Left lung (tissue), 10 donors: ENCODE data around the gene HIBADH. TPM values are rescaled to one million over a fixed set of nuclear protein-coding genes. Genes with fewer than 3 reads are reported as not detected.

ENCODE experiments used
- ATAC-seq: fragments of 200-7000 bp; cut with Tn5 transposase; one replicate; pipeline ENCODE4 v1.9.1; 2020; ENCODE audit warnings: moderate library complexity
- DNase-seq, 4 donors: peaks; one replicate each; pipeline ENCODE4 v3.0.0-alpha.2; 2013 to 2020
- H3K27ac ChIP-seq, 2 donors: fragments of 200-600 bp; sonication (generic) in 1 of 2; one replicate each; pipeline versions ENCODE4 v1.5.0 to v1.8.0; 2020 to 2021
- H3K27me3 ChIP-seq, 2 donors: fragments of 200-600 bp; sonication (generic) in 1 of 2; one replicate each; pipeline versions ENCODE4 v1.5.0 to v1.8.0; 2020 to 2021
- H3K36me3 ChIP-seq, 2 donors: fragments of 200-600 bp; sonication (generic) in 1 of 2; one replicate each; pipeline versions ENCODE4 v1.5.0 to v1.8.0; 2020 to 2021
- H3K4me1 ChIP-seq, 2 donors: fragments of 200-600 bp; one replicate each; pipeline ENCODE4 v1.8.0; 2021
- H3K4me3 ChIP-seq, 2 donors: fragments of 200-600 bp; sonication (generic) in 1 of 2; one replicate each; pipeline versions ENCODE4 v1.5.0 to v1.8.0; 2020 to 2021; ENCODE audit warnings: mild to moderate bottlenecking in 1 of 2
- H3K9me3 ChIP-seq, 2 donors: fragments of 200-600 bp; sonication (generic) in 1 of 2; one replicate each; pipeline versions ENCODE4 v1.5.0 to v1.8.0; 2020 to 2021
- intact Hi-C, 2 donors: fragments of 100-400 bp; cut with DNase I; formaldehyde crosslinking; loops; one replicate each; pipeline versions ENCODE4 v1.11.2 to v1.14.2; 2022
- polyA plus RNA-seq, 6 donors: library from polyadenylated mRNA; unstranded; fragments of 120-200 nt; gene quantifications; one replicate each; pipeline ENCODE4 v1.2.1, GENCODE V29; 2013; ENCODE audit not compliant: insufficient read length in 6 of 6
- total RNA-seq, 2 donors: library from RNA; stranded (reverse); fragmentation: NEBNext Ultra II Directional; extraction: Animal tissue kit (Norgen Biotek cat#: 25700); gene quantifications; one replicate each; pipeline ENCODE4 v1.2.1, GENCODE V29; 2021
- TF ChIP-seq, protein P1 (sequence below), 2 donors: fragments of 200-600 bp; sonication (generic) in 1 of 2; IDR thresholded peaks; one replicate each; pipeline versions ENCODE4 v1.5.0 to v1.8.0; 2021; ENCODE audit warnings: antibody characterized with exemption in 2 of 2
- donor health status: DM: no; HTN: yes; CAD: no.
- donor health status: DM: no; HTN: no; CAD: no.

HIBADH gene
- total and polyA plus RNA-seq, 8 donors: 20.8 to 63.3 (median 49.4) TPM

GRCh38 chr7:27614095-27614494 lies 48.6 kb downstream of the HIBADH start:
- Histone ChIP-seq H3K36me3 (peaks cover 0 to 6% of the 10 kb centered on the region in 2 donors), H3K9me3 (peaks cover 2 to 8% of the 10 kb centered on the region in 2 donors), H3K27me3 (no peaks in the 10 kb centered on the region), H3K27ac (no peak overlapping the region), H3K4me3 (no peak overlapping the region), H3K4me1 (peaks cover 0 to 4% of the 10 kb centered on the region in 2 donors)
- ATAC-seq (no peak), DNase-seq (no peak)
- intact Hi-C loops: no loop called here
- TF ChIP-seq, protein P1, sequence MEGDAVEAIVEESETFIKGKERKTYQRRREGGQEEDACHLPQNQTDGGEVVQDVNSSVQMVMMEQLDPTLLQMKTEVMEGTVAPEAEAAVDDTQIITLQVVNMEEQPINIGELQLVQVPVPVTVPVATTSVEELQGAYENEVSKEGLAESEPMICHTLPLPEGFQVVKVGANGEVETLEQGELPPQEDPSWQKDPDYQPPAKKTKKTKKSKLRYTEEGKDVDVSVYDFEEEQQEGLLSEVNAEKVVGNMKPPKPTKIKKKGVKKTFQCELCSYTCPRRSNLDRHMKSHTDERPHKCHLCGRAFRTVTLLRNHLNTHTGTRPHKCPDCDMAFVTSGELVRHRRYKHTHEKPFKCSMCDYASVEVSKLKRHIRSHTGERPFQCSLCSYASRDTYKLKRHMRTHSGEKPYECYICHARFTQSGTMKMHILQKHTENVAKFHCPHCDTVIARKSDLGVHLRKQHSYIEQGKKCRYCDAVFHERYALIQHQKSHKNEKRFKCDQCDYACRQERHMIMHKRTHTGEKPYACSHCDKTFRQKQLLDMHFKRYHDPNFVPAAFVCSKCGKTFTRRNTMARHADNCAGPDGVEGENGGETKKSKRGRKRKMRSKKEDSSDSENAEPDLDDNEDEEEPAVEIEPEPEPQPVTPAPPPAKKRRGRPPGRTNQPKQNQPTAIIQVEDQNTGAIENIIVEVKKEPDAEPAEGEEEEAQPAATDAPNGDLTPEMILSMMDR (IDR thresholded peaks at IDR 0.05): no peak

- no peaks in the 10 kb centered on the region for H3K36me3 ChIP-seq
- H3K4me3 ChIP-seq: no peak overlapping the region
- peaks cover 0 to 9% of the 10 kb centered on the region in 2 donors for H3K4me1 ChIP-seq
- intact Hi-C loops: no loop called here
- TF ChIP-seq, protein P1 (IDR thresholded peaks at IDR 0.05): no peak
- ATAC-seq (peak; percentile 94), DNase-seq (peak in 1 of 4 donors; percentile 37)
- no peaks in the 10 kb centered on the region for H3K27me3 ChIP-seq
- no peaks in the 10 kb centered on the region for H3K9me3 ChIP-seq
- H3K27ac ChIP-seq: no peak overlapping the region
Observed at GRCh38 chr7:27611059-27611458, 51.6 kb downstream of the HIBADH start.

DNA sequence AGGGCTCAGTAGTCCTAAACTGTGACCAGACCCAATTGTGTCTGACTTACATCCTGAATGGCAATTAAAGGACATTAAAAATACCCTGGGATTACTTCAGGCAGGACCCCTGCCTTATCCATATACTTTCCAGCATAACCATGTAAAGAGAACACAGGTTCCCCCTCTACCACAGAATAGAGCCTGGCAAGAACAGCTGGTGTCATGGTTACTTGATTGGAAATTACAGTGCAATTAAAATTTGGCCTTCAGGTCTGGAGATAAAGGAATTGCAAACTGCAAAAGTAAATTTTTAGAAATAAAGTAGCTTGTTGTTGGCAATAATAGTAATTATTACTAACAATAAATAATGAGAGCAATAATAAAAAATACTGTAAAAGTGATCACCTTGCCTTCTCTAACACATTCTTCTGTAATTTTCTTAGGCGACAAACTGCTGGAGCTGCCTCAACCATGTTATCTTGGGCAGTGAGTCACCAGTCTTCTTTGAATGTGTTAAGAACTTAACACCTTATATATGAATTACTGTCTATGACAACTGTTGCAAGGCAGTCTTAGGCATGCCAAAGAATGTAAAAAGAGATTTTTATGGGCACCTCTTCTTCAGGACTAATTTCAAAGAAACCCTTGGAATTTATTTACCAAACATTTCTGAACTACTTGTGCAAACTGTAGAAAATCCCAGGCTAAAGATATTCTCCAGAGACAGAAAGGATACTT lies 53.7 kb downstream of the HIBADH start:
- TF ChIP-seq, protein P1 (IDR thresholded peaks at IDR 0.05): no peak
- peaks cover 0 to 9% of the 10 kb centered on the region in 2 donors for H3K4me1 ChIP-seq
- ATAC-seq (no peak), DNase-seq (no peak)
- H3K9me3 ChIP-seq: no peaks in the 10 kb centered on the region
- no peak overlapping the region for H3K4me3 ChIP-seq
- H3K27me3 ChIP-seq: no peaks in the 10 kb centered on the region
- H3K27ac ChIP-seq: no peak overlapping the region
- no peaks in the 10 kb centered on the region for H3K36me3 ChIP-seq
- intact Hi-C loops: no loop called here

- Histone ChIP-seq H3K9me3 (no peaks in the 10 kb centered on the region), H3K36me3 (no peaks in the 10 kb centered on the region), H3K4me1 (peaks cover 0 to 9% of the 10 kb centered on the region in 2 donors), H3K27me3 (no peaks in the 10 kb centered on the region), H3K4me3 (no peak overlapping the region), H3K27ac (no peak overlapping the region)
- TF ChIP-seq, protein P1 (IDR thresholded peaks at IDR 0.05): no peak
- ATAC-seq: no peak
- intact Hi-C loops: no loop called here
- DNase-seq: no peak
Observed at GRCh38 chr7:27607210-27607606, 55.5 kb downstream of the HIBADH start.

DNA sequence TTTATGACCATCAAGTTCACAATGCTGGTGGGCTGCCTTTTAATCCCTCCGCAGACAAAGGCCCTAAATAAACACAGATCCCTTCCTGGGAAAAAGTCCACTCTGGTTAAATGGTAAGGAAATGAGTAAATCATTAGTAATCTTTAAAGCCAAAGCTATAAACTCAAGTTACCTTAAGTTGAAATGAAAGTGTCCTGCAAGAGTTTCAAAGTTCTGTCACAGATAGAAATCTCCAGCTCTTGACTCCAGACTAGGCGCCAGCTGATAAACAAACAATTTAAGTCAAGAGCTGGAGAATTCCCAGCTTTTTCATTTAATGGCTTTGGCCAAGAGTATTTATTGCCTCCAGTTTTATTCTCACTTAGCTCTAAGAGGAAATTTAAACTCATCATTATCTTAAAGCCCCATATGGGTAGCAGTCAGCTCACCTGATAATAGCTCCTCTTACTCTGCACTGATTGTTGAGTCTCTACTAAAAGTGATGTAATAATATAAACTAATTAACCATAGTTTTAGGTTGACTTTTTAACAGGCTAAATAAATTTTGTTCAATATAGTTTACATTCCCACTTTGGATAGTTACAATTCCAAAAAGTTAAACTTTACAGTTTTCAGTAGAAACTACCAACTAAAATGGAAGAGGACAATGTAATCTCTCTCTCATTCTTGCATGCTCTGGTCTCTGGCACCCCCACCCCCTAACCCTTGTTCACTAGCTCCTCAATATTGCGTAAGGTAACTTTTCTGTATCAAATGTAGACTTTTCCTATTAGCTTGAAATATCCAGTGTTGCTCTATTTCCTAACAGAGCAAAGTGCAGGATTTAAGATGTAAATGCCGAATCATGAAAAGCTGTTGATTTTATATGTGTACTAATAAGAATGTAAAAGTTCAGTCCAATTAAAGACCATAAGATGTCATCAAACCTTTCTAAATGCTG lies 56.1 kb downstream of the HIBADH start:
- TF ChIP-seq, protein P1 (IDR thresholded peaks at IDR 0.05): no peak
- intact Hi-C loops: no loop called here
- Histone ChIP-seq H3K36me3 (no peaks in the 10 kb centered on the region), H3K4me3 (no peak overlapping the region), H3K9me3 (no peaks in the 10 kb centered on the region), H3K27me3 (no peaks in the 10 kb centered on the region), H3K27ac (no peak overlapping the region), H3K4me1 (peaks cover 0 to 9% of the 10 kb centered on the region in 2 donors)
- ATAC-seq (peak; percentile 58), DNase-seq (peak in 1 of 4 donors; percentile 16)
